ENCODE results near the gene CKB.

Gene CKB

DNA sequence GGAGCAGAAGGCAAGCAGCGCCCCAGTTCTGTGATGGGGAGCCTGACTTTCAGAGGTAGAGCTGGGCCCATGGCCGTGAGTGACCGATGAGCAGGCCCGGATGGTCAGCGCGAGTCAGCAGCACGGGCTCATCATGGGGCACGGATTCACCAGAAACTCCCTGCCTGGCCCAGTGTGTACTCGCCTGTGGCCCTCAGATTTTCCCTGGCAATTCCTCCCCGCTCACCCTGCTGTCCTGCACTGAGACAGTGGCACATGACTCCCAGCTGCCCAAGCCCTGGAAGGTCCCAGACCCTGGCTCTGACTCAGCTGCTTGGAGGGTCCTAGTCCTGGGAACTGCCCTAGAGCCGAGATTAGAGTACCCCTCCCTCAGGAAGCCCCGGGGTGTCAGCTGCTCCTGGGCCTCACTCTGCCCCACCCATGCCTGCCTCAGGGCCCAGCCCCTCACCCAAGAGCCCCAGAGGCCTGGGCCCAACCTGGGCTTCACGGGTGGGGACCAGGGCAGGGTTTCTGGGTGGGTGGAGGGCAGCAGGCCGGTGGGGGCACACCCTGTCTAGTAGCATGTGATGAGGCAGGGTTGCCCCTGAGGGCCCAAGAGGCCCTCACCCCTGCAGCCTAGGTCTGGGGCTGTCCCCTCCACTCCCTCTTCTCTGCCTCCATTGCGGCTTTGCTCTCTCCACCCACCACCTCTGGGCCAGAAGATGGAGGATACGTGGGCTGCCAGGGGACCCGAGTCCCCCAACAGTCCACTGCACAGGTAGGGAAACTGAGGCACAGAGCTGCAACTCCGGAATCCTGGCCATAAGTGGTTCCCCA lies 14.8 kb upstream of the CKB start:
- DNase-seq, result no peak

DNA sequence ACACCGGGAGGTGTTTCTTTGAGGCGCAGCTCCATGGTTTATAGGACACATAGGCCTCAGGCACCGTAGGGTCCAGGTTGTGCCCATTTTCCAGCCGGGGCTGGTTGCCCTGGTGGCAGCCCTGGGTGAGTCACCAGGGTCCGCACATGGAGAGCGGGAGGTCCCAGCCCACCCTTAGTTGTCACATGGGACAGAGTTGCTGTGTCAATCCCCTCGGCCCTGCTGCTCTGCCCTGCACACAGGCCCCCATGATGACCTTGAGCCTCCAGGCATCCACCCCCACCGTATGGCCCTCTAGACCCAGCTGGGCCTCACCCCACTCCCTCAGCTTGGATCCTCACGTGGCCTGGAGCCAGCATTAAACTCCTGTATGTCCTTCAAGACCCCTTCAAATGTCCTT lies 14.1 kb upstream of the CKB start:
- DNase-seq, result no peak

DNA sequence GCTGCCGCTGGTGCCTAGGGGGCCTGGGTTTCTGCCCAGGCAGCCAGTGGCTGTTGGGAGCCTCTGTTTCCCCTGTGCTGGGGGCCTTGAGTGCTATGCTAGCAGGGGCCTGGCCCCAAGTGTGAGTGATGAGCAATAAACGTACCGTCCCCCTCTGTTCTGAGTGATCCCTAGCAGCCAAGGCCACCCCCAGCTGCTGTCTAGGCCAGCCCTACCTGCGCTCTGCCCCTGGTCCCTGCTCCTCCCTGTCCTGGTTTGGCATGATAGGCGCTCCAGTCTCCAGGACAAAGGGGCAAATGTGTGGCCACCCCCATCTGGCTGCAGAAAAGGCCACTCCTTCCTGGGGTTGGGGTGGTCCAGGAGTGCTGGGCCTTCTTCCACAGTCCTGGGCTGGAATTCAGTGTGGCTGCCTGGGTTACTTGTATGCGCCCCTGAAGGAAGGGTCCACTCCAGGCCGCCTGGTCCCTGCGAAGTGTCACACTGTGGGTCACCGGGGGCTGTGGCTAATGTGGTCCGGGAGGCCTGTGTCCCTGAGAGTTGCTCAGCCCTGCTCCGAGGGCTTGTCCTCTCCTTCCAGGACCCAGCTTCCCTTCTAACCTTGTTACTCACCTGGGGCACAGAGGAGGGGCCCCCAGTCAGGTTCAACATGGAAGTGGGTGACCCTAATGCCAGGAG lies 13.4 kb upstream of the CKB start:
- DNase-seq, result no peak

DNA sequence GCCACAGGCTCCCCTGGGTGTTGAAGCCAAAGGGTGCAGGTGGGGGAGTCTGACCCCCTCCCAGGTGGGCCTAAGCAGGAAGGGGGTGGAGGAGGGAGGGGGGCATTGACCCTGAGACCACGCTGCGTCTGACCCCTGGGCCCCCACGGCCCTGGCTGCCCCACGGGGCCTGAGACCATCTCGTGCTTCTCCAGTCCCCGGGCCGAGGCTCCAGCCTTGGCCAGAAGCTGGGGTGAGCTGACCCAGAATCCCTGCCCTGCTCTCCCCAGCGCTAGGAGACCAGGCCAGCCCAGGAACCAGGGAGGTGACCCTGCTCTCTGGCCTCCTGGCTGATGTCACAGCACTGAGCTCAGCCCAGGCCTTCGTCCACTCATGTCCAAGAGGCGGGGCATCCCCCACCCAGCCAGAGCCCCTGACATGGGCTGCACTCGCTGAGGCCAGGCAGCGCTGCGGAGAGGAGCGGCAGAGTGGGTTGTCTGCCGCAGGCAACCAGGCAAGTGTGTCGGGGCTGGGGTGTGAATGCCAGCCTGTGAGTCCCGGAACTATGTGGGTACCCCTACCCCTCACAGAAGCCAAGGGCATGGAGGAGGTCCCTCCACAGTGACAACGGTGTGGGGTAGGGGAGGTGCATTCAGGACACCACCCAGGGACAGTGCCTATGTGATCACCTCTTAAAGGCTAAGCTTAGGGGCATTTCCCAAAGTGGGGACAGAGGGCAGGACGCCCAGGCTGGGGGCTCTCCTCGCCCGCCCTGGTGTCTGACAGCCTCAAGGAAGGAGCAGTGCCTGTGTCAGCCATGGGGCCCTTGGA lies 12.7 kb upstream of the CKB start:
- DNase-seq, result no peak

DNA sequence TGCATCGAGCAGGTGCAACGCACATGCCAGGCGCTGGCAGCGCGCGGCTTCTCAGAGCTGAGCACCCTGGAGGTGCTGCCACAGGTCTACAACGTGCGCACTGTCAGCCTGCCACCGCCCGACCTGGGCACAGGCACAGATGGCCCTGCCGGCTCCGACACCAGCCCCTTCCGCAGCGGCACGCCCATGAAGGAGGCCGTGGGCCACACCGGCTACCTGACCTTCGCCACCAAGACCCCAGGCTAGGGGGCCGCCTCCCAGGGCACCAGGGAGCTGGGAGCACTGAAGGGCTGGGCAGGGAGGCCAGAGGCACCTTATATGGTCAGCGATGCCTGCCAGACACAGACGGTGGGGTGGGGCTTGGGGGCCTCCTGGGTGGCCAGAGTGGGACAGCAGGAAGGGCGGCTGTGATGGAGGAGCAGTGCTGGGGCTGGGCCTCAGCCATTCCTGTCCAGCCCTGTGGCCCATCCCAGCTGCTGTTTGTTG lies 12.0 kb upstream of the CKB start:
- DNase-seq, result no peak

DNA sequence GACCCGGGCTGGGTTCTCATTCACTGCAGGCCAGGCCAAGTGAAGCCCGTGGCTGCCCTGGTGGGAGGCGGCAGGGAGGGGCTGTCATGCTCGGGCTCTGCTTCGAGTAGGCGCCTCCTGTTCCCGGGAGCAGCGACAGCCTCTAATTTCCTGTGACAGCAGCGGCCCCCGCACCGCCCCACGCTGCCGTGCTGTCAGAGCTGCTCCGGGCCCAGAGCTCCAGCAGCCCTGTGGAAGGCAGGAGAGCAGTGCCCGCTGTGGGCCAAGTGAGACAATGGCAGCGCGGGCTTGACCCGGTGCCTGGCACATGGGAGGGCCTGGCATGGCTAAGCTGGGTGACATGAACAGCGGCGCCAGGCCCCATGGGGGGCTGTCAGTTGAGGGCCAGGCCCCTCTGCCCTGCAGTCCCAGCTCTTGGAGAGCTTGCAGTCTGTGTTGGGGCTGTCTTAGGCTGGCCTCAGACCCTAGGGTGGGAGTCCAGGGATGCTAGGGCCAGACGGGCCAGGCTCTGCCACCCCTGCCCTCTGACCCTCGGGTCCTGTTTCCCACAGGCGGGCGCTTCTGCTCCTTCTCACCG lies 11.5 kb upstream of the CKB start:
- no peak for DNase-seq

DNA sequence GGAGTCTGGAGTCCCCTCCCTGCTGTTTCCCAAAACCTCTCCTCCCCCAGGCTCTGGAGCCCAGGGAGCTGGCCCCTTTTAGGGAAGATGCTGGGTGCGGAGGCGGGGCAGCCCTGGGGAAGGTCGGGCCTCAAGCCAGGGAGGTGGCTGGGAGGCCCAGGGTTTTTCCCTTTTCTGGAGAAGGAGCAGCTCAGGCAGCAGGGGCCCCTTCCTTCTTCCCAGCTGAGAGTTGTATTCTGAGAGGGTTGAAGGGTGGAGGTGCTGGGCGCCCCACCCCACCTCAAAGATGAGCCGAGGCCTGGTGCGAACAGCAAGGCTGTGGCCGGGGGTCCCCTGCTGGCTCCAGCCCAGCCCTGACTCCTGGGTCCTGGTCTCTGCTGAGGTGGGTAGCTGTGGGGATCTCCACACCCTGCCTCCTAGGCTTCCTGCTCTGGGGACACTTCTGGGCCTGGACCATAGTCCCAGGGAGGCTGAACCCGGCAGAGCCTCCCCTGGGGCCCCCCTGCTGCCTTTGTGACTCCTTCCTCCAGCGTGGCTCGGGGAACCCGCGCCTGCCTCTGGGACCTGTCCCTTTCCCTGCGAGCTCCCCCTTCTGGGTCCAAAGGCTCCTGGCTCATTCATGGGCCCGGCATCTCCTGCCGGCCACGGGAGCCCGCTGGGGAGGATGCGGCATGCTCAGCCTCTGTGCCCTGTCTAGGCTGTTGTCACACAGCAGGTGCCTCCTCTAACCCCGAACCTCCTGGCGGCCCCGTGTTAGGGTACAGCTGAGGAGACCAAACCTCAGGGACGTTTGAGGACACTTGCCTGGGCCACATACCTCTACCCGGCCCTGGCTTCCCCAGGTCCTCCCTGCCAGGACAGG lies 10.7 kb upstream of the CKB start:
- no peak for DNase-seq

DNA sequence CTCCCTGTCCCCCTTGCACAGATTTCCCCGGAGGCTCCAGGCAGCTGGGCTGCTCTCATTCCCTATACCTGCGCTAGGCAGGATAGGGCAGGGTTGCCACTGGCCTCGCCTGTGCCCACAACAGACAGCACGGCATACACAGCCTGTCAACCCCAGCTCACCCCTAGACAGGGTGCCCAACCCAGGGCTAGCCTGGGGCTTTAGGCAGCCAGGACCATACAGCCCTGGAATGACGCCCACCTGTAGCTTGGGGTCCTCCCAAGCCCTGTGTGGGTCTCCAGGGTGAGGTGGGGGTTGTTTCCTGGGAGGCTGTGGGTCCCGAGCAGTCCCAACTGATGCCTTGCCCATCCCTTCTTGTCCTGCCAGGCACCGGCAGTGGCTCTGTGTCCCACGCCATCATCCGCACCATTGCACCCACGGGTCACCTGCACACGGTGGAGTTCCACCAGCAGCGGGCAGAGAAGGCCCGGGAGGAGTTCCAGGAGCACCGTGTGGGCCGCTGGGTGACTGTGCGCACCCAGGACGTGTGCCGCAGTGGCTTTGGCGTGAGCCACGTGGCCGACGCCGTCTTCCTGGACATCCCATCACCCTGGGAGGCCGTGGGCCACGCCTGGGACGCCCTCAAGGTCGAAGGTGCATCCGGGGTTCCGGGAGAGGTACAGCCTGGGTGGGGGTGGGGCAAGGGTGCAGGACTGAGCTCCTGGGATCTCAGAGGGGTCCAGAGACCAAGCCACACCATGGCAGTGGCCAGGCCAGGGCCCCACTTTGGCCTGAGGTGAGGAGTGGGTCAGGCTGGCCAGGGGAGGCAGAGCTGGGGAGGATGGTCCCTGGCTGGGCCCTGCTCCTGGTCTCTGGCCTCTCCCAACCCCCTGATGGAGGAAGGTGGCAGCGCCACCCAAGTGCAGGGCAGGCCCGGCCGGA lies 9.8 kb upstream of the CKB start:
- DNase-seq, result no peak

DNA sequence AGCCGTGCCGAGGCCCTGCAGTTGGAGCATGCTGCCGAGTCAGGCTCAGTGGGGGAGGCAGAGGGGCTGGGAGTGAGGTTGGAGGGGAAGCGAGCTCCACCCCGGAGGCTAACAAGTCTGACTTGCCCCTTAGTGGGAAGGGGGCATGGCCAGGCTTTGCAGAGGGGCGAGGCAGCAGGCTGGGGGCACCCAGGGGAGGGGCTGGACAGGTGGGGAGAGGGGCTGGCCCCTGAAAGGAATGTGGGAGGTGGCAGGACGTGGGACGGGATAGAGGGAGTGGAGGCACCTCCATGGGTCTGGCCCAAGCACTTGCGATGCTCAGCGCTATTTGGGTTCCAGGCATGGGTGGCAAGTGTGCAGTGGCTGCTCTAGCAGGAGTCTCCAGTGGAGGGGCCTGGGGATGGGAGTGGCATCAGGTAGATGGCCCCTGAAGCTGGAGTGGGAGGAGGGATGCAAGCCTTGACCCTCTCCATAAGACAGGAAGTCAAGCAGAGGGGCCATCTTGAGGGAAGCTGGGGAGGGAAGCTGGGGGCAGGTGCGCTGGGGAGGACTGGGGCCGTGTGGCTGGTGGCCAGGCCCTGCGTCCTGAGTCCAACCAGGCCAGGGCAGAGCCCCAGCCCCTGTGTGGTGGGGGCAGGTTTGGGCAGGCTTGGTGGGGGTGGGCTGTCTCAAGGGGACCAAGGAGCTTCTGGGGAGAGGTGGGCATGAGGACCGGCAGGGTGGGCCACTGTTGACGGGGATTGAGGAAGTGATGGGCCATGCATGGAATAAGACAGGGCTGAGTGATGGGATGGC lies 9.0 kb upstream of the CKB start:
- no peak for DNase-seq

DNA sequence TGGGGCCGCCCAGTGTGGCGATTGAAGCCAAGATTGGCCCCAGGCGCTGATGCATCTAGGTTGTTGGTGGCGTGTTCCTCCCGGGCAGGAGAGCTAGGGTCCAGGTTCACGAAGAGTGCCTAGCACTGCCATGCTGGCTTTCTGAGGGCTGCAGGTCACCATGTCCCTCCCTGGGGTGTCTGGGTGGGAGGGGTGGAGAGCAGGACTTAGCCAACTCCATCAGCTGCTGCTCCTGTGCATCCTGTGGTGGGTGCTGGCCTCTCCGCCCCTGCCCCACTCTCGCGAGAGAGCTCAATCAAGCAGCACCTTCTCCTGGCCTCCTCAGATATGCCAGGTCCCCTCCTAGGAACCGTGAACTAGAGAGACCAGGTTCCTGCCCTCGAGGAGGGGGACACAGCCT lies 8.2 kb upstream of the CKB start:
- no peak for DNase-seq

DNA sequence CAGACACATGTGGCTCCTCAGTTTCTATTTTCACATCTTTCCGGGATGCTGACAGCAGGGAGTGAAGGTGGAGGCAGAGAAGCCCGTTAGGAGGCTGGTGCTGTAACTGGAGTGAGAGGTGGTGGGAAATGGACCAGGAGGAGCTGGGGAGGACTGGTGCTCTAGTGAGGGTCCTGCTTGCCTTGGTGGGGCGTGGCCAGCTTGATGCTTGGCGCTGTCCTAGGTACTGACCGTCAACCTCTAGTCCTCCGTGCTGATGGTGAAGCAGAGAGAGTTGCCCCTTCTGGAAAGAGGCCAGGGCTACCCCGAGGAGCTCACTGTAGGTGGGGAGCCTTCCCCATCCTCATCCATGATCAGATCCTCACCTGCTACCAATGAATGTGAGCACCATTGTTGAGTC lies 7.8 kb upstream of the CKB start:
- no peak for DNase-seq

DNA sequence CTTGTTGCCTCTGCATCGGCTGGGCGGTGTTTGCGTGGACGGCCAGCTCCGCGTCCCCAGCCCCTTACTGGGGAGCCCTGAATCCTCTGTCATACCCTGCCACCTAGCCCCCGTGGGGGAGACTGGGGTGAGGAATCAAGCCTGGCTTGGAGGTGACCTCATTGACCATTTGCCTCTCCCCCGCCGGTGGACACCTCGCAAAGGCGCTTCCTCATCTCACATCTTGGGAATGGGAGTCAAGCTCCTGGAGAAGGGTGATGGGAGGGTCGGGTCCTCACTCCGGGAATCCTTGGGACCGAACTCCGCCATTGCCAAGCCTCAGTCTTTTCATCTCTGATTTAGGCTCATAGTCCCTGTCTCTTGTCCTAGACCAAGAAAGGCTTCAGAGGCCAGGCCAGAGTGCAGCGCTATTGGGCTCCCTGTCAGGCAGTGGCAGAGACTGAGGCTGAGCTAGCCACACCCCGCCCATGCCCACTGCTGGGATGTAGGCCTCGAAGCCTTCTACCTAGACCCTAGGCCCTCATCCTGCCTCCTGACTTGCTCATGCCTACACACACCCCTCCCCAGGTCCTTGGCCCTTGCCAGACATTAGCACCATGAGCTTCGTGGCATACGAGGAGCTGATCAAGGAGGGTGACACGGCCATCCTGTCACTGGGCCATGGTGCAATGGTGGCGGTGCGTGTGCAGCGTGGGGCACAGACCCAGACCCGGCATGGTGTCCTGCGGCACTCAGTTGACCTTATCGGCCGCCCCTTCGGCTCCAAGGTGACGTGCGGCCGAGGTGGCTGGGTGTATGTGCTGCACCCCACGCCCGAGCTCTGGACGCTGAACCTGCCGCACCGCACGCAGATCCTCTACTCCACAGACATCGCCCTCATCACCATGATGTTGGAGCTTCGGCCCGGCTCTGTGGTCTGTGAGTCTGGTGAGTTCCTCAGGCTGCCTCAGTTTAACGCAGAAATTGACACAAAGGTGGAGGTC lies 7.0 kb upstream of the CKB start:
- no peak for DNase-seq

DNA sequence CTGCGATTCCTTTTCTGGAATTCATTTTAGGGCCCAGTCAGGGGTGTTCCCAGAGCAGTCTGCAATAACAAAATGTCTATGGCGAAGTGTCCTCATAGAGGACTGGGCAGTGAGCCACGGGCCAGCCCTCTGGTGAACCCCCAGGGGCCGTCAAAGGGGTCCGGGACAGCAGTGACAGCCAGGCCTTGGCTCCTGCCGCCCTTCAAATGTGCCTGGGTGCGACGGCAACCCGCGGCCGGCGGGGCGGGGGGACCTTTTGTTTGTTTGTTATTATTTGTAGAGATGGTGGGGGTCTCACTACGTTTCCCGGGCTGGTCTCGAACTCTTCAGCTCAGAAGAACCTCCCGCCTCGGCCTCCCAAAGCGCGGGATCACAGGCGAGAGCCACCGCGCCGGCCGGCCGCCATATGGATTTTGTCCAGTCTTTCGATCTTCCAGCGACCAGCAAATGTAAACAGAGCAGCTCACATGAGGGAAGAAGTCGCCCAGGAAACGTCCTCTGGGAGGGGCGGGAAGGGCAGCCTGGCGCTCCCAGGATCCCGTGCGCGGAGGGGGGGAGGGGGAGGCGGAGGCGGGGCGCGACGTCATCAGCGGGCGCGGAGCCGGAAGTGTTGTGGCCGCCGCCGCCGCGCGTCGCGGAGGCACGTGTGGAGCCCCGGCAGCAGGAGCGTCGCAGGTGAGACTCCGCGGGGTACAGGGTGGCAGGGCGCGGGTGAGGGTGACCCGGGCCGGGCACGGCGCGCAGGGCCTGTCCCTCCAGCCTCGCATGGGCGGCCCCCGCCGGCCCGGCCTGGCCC lies 6.2 kb upstream of the CKB start, which contains the start of gene TRMT61A:
TRMT61A (plus strand) TSS at position 610 of the 796 bp plus-strand sequence. CDS start 783 bp downstream, outside the sequence.
- peak; percentile 81 for DNase-seq

DNA sequence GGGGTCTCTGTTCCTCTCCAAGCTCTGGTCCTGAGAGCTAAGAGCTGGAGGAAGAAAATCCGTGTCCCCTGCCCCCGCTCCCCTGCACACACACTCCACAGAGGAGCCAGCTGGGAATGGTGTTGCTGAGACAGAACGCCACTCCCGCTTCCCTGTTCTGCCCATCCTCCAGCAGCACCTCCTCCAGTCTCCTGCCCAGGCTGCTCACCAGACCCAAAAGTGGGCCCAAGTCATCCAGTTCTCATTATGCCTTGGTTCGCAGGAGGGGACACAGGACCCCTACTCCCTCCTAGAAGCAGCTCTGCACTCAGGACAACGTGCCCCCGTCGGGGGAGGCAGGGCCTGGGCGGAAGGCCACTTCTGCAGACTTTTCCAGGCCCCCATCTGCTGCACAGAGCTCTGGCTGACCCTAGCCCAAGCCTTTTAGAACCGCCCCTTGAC lies 5.5 kb upstream of the CKB start:
- no peak for DNase-seq

DNA sequence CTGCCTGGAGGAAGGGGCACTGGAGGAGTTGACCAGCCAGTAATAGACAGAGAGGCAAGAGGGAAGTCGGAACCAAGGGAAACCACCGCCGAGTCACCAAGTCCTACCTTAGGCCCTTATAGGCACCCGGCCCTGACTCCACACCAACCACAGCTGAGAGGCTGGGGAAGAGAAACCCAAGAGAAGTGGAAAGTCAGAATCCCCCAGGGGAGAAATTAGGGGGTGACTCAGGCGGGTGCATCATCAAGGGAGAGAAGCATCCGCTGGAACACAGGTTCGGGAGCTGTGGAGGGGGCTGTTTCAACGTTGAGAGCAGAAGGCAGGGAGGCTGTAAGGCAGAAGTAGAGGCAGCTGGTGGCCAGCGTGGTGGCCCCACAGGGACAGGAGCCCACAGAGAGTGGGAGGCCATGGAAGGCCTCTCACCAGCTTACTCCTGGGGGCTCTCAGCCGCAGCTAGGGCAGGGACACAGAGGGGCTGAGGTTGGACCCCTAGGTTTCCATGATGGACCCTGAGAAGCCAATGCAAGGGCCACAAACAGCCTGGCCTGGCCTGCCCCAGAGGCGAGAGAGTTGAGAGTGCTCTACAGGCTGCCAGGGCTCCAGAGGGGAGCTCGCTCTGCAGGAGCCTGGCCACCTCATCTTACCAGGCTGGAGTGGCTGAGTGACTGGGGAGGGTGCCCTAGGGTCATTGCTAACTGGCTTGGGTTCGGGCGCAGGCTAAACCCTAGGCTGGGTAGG lies 4.9 kb upstream of the CKB start:
- DNase-seq, result peak; percentile 58

DNA sequence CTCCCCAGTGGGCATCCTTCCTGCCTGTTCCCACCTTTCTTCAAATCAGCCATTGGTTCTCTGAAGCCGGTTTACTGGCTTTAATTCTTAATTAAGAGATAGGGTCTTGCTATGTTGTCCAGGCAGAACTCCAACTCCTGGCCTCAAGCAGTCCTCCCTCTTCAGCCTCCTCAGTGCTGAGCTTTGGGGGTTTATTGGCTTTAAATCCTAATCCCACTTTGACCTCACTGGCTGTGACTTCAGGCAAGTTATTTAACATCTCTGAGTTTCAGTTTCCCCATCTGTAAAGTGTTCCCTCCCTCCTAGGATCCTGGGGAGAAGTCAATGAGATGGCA lies 4.3 kb upstream of the CKB start:
- no peak for DNase-seq

DNA sequence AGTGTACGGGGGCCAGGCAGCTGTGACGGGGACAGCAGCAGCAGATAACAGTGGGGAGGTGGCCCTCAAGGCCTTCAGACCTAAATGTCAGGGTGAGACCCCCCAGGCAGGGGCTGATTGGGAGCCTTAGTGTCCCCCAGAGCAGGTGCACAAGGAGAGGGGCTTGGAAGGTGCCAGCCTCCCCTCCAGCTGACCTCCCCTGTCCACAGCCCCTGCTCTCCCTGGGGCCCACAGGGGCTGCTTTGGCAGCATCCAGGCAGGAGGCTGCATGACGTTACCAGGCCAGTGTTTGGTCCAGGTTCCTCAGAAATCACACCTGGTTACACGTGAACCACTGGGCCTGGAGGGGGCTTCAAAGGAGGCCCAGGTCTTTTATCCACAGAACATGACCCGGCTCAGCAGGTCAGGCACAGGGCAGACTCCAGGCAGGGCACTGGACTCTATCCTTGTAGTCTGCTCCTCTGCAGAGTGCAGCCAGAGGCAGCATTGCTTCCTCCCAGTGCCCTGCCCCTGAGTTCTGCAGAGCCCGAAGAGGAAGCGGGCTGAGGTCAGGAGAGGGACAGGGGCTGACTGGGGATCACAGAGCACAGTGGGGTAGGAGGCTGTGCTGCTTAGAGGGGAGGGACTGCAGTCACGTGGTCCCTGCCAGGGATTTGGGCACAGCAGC lies 3.8 kb upstream of the CKB start:
- DNase-seq, result no peak
